Measurements from ENCODE around the gene GRID1. TPM values are rescaled to one million over a fixed set of nuclear protein-coding genes. Genes with fewer than 3 reads are reported as not detected.

Gene GRID1
- total and polyA plus RNA-seq, 9 of the 15 experiments (the other 6 are each of a cell fraction or from before 2014, with no cell fraction given) = 0.01 to 7.2 (median 1.2) TPM

GRCh38 chr10:86269332-86269731, 97.3 kb downstream of the GRID1 start:
- WGBS (ENCODE audit: insufficient coverage, low coverage, missing lambda C conversion rate) = 5% methylated on average over 2 of the region's 2 CpGs
- BruUV-seq (replicated peaks) = no TSS peak
- ATAC-seq (no peak), DNase-seq (ENCODE audit: extremely low read depth in 1 of 4, low spot score in 3 of 4) (no peak), FAIRE-seq (no peak)
- no peak overlapping the region for H3K4me2 ChIP-seq (ENCODE audit: insufficient read depth, low read length)
- no peaks in the 10 kb centered on the region for H3K79me2 ChIP-seq (ENCODE audit: control insufficient read depth, insufficient read depth, low read length)
- intact Hi-C loops (cut with micrococcal nuclease) (no loop called here), in situ Hi-C loops (cut with MboI) (loop anchor here (10.0 kb wide), 1 partner anchor 105 kb away; no protein-coding TSS in a partner anchor)
- H3K9ac ChIP-seq (ENCODE audit: insufficient read depth in 1 of 2, low read depth in 2 of 2, low read length in 2 of 2) = no peak overlapping the region
- no peak overlapping the region for H3K4me3 ChIP-seq
- POLR2A ChIA-PET = no interaction called here
- H4K20me1 ChIP-seq (replicated peaks; ENCODE audit: control insufficient read depth, insufficient read depth, low read length) = no peaks in the 10 kb centered on the region
- H3K9me3 ChIP-seq (replicated peaks; ENCODE audit: control insufficient read depth, insufficient read depth, low read depth, low read length) = no peaks in the 10 kb centered on the region
- no peaks in the 10 kb centered on the region for H3K36me3 ChIP-seq (ENCODE audit: control insufficient read depth, insufficient read depth, low read length)
- CTCF ChIA-PET (ENCODE audit: low intra/inter-chr PET ratio) = no interaction called here
- H3K4me1 ChIP-seq (replicated peaks in 1 of 2; ENCODE audit: control insufficient read depth in 2 of 2, insufficient read depth in 2 of 2, low read length in 2 of 2) = no peaks in the 10 kb centered on the region
- H3K9me1 ChIP-seq (ENCODE audit: control insufficient read depth, insufficient read depth, low read length) = no peaks in the 10 kb centered on the region
- no peak overlapping the region for H3K27ac ChIP-seq (ENCODE audit: extremely low read depth, low read depth, low read length)
- no peaks in the 10 kb centered on the region; a peak in 1 of 5 replicates for H3K27me3 ChIP-seq (ENCODE audit: control insufficient read depth in 2 of 2, insufficient read depth in 2 of 2, low read length in 2 of 2)
- no peak overlapping the region for H2AFZ ChIP-seq (ENCODE audit: low read depth, low read length)
- TF ChIP-seq BDP1 (IDR thresholded peaks at IDR 0.05; ENCODE audit: insufficient read depth, insufficient read length) (no peak), THRB (CRISPR knock-in tag; conservative IDR thresholded peaks at IDR 0.05) (no peak), GATAD2A (IDR thresholded peaks at IDR 0.05) (no peak), ZSCAN32 (CRISPR knock-in tag; IDR thresholded peaks at IDR 0.05) (no peak), HES1 (IDR thresholded peaks at IDR 0.05; ENCODE audit: low read depth) (no peak), ARHGAP35 (IDR thresholded peaks at IDR 0.05; ENCODE audit: partially characterized antibody) (no peak), SMARCC2 (IDR thresholded peaks at IDR 0.05; ENCODE audit: low read depth) (no peak), CBX2 (IDR thresholded peaks at IDR 0.05; ENCODE audit: insufficient read depth, low read length, poor library complexity, severe bottlenecking) (no peak), AFF4 (CRISPR knock-in tag; IDR thresholded peaks at IDR 0.05) (no peak), PHB (CRISPR knock-in tag; IDR thresholded peaks at IDR 0.05) (no peak), RHOXF2B (CRISPR knock-in tag; conservative IDR thresholded peaks at IDR 0.05) (no peak), IFI16 (CRISPR knock-in tag; IDR thresholded peaks at IDR 0.05) (no peak), PHF8 (IDR thresholded peaks at IDR 0.05; ENCODE audit: borderline replicate concordance, low read length) (no peak), ATF4 (CRISPR knock-in tag; IDR thresholded peaks at IDR 0.05) (no peak)
- TF ChIP-seq, protein P1, sequence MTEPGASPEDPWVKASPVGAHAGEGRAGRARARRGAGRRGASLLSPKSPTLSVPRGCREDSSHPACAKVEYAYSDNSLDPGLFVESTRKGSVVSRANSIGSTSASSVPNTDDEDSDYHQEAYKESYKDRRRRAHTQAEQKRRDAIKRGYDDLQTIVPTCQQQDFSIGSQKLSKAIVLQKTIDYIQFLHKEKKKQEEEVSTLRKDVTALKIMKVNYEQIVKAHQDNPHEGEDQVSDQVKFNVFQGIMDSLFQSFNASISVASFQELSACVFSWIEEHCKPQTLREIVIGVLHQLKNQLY (CRISPR knock-in tag; conservative IDR thresholded peaks at IDR 0.05) = no peak
